Stimulated activated CD4-positive, alpha-beta T cell treated with anti-CD3 and anti-CD28 coated beads, Interleukin-1b, Interleukin-23, amount 100 ng/mL, for 24 hours (primary cell): ENCODE data around the gene STKLD1.
A peak's percentile ranks its signal among the peaks of the same experiment; 100 is the strongest.
"Not testable (repeated sequence)": the region's sequence is repeated elsewhere in the genome, so short reads cannot be mapped to it uniquely, and the experiment has no call there.

Source experiments
- DNase-seq, 4 experiments: peaks; one replicate each; pipeline ENCODE4 v3.0.0-alpha.2; 2020; ENCODE audit warnings: low read depth in 4 of 4, low spot score in 1 of 4

The STKLD1 gene

DNA sequence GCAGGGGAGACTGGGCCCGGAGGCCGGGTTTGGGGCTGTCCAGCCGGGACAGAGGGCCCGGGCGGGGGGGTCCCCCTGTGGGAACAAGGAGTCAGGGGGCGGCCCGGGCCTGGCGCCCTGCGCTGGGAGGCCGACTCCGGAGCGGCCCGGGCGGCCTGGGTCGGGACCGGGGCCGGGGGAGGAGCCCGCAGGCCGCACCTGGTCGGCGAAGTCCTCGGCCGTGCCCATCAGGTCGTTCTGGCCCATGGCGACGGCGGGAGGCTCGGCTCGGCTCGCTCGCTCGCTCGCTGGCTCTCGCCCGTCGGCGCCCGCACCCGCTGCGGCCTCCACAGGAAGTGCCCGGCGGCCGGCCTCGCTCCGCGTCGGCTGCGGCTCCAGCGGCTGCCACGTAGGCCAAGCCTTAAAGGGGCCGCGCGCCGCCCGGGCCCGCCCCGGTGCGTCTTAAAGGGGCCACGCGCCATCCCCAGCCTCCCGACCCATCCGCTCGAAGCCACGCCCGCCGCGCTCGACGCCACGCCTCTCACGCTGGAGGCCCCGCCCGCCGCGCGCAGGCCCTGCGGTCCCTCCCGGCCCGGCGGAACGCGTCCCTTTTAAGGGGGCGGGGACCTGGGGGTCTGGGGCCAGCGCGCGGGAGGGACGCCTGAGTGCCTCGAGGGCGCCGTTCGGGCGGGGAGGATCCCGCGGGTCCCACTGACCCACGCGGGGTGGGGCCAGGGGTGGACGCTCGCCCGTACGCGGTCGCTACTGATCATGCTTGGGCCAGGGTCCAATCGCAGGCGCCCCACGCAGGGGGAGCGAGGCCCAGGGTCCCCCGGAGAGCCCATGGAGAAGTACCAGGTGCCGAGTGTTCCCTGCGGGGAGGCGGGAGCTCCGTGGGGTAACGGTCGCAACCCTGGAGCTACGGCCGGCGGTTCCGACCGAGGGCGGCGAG is at the start of gene STKLD1, which contains the start of gene SURF4:
Gene STKLD1, plus strand, starts transcription at position 643 of the 931 bp plus-strand sequence. Its CDS starts 108 bp downstream, at position 751.
Gene SURF4, minus strand, starts transcription at position 337 of the 931 bp plus-strand sequence. Its CDS starts 91 bp downstream, at position 246.
- peak; percentile 82 to 92 (median 90) for DNase-seq

- DNase-seq: not testable (repeated sequence)
These were observed 49.1 kb upstream of the STKLD1 start for GRCh38 chr9:133327021-133327420.

DNA sequence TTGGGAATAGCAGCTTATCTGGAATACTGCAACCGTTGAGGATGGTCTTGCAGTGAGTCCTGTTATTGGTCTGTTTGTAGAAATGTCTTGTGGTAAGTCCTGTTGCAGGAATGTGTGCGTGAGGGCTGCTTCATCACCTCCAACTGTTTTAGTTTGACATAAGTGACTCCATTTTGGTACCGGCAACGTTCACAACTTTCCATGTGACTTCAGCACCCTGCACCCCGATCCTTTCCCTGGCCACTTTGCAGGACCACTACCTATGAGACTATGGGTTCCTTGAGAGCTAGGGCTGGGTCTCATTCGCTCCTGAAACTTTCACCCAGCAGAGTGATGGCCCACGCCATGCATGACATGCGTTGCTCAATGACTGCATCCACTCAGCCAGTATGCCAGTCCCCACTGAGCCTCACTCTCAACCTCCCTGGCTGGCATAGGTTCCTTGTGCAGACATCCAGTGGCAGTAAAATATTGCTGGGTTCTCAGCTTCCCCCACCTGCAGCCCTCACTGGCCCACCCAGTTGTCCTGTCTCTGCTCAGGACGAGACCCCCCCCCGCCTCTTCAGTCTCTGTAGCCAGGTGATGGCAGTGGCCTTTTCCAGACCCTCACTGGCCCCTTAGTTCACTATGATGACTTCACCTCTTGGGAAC is 48.2 kb upstream of the STKLD1 start:
- DNase-seq: no peak

GRCh38 chr9:133329306-133330156 is 46.6 kb upstream of the STKLD1 start:
- DNase-seq: not testable (repeated sequence)

DNA sequence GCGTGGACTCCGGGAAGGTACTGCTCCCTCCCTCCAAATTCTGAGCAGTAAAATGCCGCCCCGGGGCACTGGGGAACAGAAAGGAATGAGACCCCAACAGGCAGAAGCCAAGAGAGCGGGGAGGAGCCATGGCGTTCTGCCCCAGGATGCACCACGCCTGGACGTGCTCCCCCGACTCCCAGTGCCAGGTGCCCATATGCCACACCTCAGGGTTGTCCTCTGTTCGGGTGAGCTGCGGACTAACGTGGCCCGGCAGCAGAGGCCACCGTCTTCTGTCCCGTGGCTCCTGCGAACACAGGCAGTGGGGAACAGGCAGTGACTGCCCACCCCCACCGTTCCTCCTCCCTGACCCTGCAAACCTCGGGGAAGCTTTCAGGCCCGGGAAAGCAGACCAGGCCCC is 44.9 kb upstream of the STKLD1 start:
- DNase-seq: no peak

DNA sequence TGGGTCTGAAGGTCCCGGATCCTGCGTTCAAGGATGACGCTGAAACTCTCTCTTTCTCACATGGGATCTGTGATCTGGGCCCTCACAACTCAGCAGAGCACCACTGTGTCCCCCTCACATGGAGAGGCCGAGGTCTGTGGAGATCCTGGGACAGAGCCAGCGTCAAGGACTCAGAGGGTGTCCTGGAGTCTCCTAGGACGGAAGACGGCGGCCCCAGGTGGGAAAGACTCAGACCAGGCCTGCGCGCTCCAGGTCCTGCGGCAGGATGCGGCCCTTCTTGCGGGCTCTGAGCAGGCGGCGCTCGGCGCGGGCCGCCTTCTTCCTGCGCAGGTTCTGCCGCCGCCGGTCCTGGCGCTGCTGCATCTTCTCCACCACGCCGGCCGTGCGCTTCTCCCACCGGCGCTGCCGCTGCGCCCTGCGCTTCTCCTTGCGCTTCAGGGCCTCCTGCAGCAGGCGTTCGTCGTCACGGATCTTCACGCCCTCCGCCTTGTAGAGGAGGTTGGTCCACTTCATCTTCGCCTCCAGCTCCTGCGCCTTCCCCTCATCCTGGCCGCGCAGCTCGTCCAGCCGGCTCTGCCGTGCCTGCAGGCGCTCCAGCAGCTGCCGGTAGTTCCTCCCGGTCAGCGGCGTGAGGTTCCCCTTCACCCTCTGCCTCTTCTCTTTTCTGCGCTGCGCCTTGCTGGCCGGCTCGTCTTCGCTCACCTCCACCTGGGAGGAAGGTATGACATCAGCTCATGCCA is 44.4 kb upstream of the STKLD1 start:
- DNase-seq: no peak

DNA sequence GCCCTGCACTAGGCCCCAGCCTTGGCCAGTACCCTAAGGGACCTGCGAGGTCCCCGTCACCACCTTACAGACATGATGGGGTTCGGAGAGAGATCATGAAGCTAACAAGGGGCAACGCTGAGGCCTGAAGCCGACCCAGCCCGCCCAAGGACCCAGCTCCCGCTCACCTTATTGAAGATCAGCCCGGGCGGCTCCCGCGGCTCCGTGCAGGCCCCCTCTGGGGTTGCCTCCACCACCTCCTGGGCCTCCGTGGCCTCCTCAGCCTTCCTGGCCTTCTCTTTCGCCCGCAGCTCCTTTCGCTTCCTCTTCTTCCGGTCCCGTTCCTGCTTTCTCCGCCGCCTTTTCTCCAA is 43.8 kb upstream of the STKLD1 start:
- no peak for DNase-seq

DNA sequence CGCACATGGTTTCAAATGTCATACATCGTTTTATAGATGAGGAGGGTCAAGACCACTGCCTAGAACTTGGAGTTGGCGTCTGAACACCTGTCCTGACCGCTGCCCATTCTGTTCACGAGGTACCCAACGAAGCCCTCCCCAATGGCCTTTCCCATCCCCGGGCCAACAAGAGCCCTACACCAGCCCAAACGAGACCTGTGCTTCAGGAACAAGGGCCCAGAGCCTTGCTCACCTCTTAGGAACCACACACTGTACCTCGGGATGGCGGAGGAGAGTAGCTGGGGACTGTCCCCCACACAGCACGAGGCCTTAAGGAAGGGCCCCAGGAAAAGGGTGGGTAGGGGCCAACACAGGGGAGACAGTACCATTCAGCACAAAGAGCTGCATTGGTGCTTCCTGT is 43.2 kb upstream of the STKLD1 start:
- no peak for DNase-seq

- DNase-seq: no peak
These were observed 42.6 kb upstream of the STKLD1 start for GRCh38 chr9:133333566-133333965.

GRCh38 chr9:133334161-133334560 is 42.0 kb upstream of the STKLD1 start:
- no peak for DNase-seq

GRCh38 chr9:133334888-133335287 is 41.3 kb upstream of the STKLD1 start:
- not testable (repeated sequence) for DNase-seq

GRCh38 chr9:133335924-133336811 is 40.0 kb upstream of the STKLD1 start, which contains the start of gene SURF6:
Gene SURF6 (minus strand): TSS chr9:133336188. CDS start chr9:133336132, 56 bp downstream.
- DNase-seq: peak; percentile 86 to 95 (median 92)

DNA sequence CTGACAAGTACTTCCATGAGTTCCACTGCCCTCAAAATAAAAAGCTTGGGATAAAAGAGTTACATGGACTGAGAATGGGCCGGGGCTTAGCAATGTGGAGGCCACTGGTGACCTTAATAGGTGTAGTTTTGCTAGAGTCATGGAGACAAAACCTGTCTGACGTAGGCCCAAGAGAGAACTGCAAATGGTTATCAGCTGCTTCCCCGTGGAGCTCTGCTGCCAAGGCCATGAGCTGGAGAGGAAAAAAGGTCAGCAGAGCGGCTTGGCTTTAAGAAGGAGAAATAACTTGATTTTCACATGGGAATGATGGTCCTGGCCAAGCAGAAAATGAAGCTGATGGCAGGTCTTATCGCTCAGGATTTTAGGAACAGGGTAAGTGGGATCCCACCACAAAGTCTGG is 36.5 kb upstream of the STKLD1 start:
- DNase-seq: no peak

DNA sequence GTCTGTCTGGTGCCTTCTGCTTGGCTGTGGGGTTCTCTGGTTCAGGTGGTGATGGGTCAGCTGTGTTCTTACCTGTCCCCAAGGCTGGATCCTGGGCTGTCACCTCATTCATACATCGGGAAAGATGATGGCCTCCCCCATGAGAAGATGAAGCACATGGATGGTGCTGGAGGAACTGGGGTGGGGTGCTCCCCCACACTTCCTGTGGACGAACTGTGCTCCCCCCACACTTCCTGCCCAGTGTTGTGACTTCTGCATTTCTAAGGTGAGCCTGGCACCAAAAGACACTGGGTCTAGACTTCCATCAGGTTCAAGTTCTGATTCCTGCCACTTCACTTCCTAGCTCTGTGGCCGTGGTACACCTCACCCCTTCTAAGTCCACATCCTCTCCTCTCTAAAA is 35.9 kb upstream of the STKLD1 start:
- no peak for DNase-seq

GRCh38 chr9:133340916-133341315 is 35.2 kb upstream of the STKLD1 start:
- DNase-seq: no peak

DNA sequence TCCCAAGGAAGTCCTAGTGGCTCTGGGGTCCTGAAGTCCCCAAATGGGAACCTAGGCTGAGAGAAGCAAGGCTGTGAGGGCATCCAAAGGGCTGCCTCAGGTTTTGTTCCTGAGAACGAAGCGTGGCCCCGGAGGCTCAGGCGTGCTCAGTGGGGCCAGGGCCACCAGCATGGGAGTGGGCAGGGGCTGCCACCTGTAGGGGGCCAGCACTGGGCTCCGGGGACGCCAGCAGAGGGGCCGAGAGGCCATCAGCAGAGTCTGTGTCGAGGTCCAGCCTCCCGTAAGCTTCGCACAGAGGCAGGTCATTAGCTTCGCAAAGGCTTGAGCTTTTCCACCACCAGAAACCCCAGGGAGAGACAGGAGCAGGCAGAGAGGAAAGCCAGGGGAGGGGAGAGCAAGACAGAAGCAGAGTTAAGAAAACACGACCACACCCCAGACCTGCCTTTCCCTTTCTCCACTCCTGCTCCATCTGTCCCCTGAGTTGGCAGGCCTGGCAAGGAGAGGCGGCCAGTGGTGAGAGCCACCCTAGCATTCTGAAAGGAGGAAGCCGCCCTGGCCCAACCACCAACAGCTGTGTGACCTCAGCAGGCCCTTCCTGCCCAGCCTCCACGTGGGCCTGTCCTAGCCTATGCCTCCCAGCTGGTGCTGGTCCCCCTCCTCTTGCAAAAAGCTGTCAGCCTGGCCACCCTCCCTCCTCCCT is 34.6 kb upstream of the STKLD1 start:
- no peak for DNase-seq

DNA sequence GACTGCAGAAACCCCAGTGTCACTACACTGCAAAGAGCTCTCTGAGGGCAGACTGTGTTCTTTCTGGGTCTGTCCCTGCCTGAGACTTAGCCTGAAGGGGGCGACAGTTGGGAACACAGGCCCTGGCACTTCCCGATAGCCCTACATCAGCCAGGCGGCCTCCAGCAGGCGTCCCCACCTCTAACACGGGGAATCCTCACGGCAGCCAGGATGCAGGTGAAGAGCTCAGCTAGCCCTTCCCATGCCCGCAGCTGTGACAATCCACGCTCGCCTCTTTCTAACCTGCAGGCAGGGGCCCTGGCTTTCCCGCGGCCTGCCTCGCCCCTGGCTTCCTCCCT is 34.1 kb upstream of the STKLD1 start:
- no peak for DNase-seq

DNA sequence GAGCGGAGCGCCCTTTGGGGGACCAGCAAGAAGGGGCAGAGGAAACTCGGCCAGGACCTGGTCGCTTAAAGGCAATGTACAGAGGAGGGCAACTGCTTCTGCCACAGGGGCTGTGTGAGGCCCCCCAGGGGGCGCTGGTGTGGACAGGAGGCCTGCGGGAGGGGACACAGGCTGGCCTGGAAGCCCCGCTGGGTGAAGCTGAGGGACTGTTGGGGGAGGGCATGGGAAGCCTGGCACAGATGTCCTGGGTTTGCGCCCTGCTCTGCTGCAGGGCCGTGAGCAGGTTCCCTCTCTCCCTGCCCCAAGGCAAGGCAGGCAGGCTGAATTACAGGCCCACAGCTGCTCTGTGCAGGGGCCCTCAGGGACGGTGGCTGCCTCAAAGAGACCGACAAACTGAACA is 33.6 kb upstream of the STKLD1 start:
- no peak for DNase-seq

- no peak for DNase-seq
These were observed 32.1 kb upstream of the STKLD1 start for GRCh38 chr9:133344071-133344470.
